Fibroblast of mammary gland (primary cell): ENCODE measurements around the gene VWA5B1.
A peak's percentile ranks its signal among the peaks of the same experiment; 100 is the strongest.
"Not testable (repeated sequence)": the region's sequence is repeated elsewhere in the genome, so short reads cannot be mapped to it uniquely, and the experiment has no call there.

Source experiments
- DNase-seq: peaks from one replicate; pipeline ENCODE4 v3.0.0-alpha.2; 2010; ENCODE audit warnings: low read depth
- H3K4me3 ChIP-seq: 2 replicates; pipeline ENCODE4 v1.5.1; 2011; ENCODE audit warnings: low read depth, mild to moderate bottlenecking, low read length, moderate library complexity; ENCODE audit not compliant: control insufficient read depth
- CTCF ChIP-seq: conservative IDR thresholded peaks from 2 replicates; pipeline ENCODE4 v1.5.1; 2011; ENCODE audit warnings: low read depth, low read length, inconsistent platforms; ENCODE audit not compliant: control insufficient read depth, insufficient read depth

The VWA5B1 gene

GRCh38 chr1:20271498-20272400 is 18.9 kb upstream of the VWA5B1 start:
- peak; percentile 20 for DNase-seq
- TF ChIP-seq CTCF = no peak
- H3K4me3 ChIP-seq = no peak overlapping the region

- not testable (repeated sequence) for DNase-seq, H3K4me3 ChIP-seq
Measured at GRCh38 chr1:20273716-20274115, 17.0 kb upstream of the VWA5B1 start.

DNA sequence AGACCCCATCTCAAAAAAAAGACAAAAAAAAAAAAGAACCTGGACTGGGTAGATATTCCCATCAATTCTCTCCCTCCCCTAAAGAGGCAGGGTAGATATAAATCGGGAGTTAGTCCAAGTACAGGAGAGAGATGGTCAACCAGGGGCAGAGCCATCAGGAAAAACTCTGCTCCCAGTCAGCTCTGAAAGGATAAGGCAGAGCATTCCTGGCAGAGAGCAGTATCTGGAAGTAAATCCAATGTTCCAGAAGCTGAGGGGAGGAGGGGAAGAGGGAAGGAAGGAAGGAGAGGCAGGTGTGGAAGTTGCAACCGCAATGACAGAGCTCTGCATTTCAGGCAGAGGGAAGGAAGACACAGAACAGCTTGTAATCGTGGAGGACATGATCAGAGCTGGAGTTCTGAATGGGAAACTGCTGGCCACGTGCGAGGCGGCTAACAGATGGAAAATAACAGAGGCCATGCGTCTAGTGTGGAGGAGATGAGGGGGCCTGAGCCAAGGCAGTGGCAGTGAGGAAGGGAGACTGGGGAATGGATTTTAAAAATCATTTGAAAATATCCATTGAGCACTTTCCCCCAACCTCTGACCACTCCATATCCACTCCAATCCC is 15.3 kb upstream of the VWA5B1 start:
- no peak overlapping the region for H3K4me3 ChIP-seq
- no peak for TF ChIP-seq CTCF
- DNase-seq = no peak

DNA sequence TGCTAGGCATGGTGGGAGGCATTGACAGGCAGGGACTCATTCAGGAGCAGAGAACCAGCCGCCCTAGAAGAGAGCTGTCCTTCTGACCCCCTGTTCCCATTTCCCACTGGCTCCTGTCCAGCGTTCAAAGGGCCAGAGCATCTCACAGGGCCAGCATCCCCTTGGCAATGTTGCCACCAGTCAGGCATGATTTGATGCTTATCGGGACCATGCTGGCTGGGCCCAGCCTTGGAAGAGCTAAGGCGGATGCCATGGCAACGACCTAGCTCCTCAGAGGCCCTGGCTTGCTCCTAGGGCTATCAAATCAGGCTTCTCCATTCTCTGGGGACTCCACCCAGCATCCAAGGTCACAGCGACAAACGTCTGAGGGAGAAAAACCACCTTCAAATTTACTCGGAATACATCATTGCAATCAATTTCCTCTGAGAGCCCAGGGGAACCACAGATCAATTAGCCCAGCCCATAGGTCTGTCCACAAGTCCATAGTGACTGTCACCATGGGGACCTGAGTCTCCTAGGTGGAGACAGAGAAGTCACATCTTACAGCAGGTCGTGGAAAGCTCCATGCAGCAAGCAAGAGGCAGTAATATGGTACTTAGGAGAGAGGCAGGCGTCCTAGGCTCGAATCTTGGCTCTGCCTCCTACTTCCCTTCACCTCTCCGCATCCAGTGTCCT is 14.1 kb upstream of the VWA5B1 start:
- TF ChIP-seq CTCF = no peak
- DNase-seq = no peak
- H3K4me3 ChIP-seq = no peak overlapping the region

DNA sequence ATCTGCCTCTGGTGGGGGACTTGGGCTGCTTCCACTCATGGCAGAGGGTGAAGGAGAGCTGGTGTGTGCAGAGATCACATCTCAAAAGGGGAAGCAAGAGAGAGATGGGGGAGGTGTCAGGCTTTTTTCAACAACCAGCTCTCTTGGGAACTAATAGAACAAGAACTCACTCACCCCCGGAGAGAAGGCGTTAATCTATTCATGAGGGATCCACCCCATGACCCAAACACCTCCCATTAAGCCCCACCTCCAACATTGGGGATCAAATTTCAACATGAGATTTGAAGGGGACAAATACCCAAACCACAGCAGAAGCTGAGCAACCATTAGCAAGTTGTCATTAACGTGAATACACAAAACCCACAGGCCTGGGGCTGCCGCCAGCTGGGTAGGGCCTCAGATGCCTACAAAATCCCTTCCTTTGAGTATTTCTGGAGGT is 12.0 kb upstream of the VWA5B1 start:
- DNase-seq = peak; percentile 26
- TF ChIP-seq CTCF = no peak

DNA sequence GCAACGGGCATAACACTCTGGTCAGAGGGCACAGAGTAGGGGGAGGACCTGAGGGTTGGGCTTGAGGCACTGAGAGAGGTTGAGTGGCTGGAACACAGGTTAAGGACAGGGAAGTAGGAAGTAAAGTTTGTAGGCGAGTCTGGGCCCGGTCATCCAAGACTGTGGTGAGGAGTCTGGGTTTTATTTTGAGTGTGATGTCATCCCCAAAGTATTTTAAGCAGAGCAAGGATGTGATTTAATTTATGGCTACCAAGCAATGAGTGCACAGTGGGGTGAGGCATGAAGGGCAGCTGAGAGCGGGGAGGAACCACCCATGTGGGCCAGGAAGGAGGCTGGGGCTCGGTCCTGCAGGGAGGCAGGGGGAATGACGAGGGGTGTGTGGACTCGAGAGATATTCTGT is 11.2 kb upstream of the VWA5B1 start:
- no peak overlapping the region for H3K4me3 ChIP-seq
- peak; percentile 82 for DNase-seq
- TF ChIP-seq CTCF = no peak

More for the DNA sequence above, 12.0 kb upstream of the VWA5B1 start:
- H3K4me3 ChIP-seq = no peak overlapping the region

- no peak for TF ChIP-seq CTCF
- no peak overlapping the region for H3K4me3 ChIP-seq
- DNase-seq = peak; percentile 10
Measured at GRCh38 chr1:20280341-20280740, 10.3 kb upstream of the VWA5B1 start.
